GM21723 (cell line): ENCODE results near the gene PITRM1.
A peak's percentile ranks its signal among the peaks of the same experiment; 100 is the strongest.
"Not testable (repeated sequence)": the region's sequence is repeated elsewhere in the genome, so short reads cannot be mapped to it uniquely, and the experiment has no call there.

ENCODE experiments used
- ATAC-seq: cut with Tn5 transposase; IDR thresholded peaks from one replicate; pipeline ENCODE4 v1.9.1; 2021; ENCODE audit warnings: mild to moderate bottlenecking, moderate library complexity; ENCODE audit not compliant: unreplicated experiment

The PITRM1 gene, protein sequence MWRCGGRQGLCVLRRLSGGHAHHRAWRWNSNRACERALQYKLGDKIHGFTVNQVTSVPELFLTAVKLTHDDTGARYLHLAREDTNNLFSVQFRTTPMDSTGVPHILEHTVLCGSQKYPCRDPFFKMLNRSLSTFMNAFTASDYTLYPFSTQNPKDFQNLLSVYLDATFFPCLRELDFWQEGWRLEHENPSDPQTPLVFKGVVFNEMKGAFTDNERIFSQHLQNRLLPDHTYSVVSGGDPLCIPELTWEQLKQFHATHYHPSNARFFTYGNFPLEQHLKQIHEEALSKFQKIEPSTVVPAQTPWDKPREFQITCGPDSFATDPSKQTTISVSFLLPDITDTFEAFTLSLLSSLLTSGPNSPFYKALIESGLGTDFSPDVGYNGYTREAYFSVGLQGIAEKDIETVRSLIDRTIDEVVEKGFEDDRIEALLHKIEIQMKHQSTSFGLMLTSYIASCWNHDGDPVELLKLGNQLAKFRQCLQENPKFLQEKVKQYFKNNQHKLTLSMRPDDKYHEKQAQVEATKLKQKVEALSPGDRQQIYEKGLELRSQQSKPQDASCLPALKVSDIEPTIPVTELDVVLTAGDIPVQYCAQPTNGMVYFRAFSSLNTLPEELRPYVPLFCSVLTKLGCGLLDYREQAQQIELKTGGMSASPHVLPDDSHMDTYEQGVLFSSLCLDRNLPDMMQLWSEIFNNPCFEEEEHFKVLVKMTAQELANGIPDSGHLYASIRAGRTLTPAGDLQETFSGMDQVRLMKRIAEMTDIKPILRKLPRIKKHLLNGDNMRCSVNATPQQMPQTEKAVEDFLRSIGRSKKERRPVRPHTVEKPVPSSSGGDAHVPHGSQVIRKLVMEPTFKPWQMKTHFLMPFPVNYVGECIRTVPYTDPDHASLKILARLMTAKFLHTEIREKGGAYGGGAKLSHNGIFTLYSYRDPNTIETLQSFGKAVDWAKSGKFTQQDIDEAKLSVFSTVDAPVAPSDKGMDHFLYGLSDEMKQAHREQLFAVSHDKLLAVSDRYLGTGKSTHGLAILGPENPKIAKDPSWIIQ

DNA sequence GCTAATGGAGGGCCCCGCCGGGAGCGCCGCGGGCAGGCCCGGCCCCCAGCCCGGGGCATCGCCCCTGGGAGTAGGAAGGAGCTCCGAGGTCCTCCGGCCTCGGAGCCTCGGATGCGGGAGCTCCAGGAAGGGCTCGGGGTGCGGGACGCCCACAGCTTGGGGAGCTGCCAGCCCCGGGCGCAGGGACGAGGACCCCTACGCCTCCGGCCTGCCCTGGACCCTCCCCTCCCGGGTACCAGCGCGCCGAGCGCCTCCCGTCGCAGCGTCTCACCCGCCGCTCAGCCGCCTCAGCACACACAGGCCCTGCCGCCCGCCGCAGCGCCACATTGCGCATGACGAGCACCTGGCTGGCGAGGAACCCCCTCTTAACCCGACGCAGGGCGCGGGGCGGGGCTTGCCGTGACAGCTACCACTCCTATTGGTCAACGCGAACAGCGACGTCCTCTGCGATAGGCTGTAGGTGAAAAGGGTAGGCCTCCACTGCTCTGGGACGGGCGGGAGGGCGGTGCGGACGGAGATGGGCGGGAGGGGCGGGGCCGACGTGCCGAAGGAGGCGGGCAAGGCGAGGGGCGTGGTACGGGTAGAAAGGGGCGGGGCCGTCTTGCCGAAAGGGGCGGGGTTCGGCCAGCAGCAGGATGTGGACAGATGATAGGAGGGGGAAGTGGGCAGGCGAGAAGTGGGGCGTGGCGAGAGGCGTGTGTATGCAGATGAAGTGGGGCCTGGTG, at the start of gene PITRM1:
PITRM1 (minus strand) TSS at position 337 of the 725 bp plus-strand sequence; CDS start at position 327, 10 bp downstream.
- ATAC-seq: peak; percentile 96

DNA sequence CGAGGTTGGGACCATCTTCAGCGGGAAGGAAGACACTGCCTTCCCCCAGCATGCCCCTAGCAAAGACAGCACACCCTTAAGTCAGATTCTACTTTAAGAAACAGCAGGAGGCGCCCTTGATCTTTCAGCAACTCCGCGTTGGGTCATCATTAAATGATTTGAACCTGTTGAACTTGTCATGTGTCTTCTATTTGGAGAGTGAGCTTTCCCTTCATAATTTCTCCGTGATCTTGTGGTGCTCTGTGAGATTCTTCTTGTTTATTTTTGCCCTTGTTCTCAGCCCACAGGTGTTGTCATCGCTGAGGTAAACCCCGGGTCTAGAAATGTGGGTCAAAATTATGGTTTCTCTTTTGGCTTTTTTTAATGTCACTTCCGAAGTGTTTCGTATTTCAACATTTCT, 49.5 kb upstream of the PITRM1 start:
- no peak for ATAC-seq

DNA sequence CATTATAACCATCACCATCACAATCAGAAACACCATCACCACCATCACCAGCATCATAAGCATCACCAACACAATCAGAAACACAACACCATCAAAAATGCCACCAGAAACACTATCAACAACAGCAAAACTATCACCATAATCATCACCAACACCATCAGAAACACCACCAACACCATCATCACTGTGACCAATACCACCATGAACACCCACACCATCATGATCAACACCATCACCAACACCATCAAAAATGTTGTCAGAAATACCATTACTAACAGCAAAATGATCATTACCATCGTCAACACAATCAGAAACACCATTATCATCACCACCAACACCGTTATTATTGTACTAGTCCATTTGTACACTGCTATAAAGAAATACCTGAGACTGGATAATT, 49.0 kb upstream of the PITRM1 start:
- not testable (repeated sequence) for ATAC-seq

DNA sequence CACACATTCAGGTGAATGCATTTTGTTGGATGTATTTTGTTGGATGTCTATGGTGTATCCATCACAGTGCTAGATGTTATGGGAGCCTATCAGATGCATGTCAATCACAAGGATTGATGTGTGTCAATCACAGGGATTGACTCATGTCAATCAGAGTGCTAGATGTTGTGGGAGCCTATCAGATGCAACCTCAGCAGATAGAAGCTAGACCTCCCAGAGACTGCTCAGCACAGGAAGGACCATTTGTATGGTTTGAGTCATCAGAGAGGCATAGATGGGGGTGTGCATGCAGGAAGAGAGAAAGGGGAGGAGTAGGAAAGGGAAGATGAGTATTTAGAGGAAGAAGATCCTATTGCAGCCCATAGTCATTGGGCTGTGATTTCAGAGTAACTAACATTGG, 48.3 kb upstream of the PITRM1 start:
- ATAC-seq: no peak

DNA sequence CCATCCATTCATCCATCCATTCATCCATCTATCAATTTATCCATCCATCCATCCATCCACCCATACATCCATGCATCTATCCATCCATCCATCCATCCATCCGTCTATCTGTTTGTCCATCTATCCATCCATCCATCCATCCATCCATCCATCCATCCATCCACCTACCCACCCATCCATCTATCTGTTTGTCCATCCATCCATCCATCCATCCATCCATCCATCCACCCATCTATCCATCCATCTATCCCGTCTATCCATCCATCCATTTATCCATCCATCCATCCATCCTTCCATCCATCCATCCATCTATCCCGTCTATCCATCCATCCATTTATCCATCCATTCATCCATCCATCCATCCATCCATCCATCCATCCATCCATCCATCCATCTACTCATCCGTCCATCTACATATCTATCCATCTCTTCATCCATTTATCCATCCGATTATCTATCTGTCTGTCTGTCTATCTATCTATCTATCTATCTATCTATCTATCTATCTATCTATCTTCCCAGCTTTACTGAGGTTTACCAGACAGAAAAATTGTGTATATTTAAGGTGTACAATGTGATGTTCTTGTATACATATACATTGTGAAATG, 46.5 kb upstream of the PITRM1 start:
- not testable (repeated sequence) for ATAC-seq

DNA sequence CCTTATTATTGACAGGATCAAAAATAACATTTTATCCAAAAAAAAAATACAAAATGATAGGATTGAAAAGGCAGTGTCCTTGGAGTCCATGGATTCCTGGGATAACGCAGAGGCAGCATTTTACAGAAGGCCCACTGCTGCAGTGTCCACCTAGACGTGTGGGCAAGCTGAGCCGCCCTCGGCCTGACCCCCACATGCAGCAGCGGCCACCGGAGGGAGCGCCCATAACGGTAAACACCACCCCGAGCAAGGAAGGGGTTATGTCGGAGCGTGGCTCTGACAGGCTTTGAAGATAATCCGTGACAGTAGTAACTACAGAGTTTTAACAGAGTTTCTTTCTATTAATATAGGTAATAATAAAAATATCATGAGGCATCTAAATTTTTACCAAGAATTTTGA, 45.3 kb upstream of the PITRM1 start:
- no peak for ATAC-seq

DNA sequence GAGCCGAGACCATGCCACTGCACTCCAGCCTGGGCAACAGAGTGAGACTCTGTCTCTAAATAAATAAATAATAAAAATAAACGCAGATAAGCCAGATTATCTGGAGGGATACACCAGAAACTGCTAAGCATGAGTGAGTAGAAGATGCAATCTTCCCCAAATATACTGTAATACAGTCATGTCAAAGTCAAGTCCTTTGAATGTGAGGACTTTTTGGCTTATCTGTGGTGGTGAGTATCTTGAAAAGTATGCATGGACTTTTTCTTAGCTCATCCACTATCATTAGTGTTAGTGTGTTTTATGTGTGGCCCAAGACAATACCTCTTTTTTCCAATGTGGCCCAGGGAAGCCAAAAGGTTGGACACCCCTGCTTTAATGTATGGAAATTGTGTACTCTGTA, 44.7 kb upstream of the PITRM1 start:
- ATAC-seq: no peak

DNA sequence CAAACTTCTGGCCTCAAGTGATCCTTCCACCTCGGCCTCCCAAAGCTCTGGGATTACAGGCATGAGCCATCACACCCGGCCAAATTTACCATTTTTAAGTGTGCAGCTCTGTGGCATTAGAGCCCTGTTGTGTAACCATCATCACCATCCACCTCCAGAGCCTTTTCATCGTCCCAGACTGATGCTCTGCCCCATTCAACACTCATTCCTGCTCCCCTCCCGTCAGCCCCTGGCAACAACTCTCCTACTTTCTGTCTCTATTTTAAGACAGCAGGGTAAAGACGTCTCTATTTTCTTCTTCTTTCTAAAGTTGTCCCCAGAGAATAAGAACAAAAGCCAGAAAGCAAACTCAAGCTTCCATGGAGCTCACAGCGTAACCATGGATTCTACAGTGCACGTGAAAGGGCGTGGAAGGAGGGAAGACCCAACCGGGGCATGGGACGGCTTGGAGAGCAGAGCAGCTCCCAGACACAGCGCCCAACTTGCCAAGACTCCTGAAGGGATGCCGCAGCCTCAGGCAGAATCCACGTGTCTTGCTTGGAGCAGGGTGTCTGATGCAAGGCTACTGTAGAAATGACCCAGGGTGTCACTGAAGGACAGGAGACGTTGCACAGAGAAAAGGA, 42.7 kb upstream of the PITRM1 start:
- no peak for ATAC-seq

DNA sequence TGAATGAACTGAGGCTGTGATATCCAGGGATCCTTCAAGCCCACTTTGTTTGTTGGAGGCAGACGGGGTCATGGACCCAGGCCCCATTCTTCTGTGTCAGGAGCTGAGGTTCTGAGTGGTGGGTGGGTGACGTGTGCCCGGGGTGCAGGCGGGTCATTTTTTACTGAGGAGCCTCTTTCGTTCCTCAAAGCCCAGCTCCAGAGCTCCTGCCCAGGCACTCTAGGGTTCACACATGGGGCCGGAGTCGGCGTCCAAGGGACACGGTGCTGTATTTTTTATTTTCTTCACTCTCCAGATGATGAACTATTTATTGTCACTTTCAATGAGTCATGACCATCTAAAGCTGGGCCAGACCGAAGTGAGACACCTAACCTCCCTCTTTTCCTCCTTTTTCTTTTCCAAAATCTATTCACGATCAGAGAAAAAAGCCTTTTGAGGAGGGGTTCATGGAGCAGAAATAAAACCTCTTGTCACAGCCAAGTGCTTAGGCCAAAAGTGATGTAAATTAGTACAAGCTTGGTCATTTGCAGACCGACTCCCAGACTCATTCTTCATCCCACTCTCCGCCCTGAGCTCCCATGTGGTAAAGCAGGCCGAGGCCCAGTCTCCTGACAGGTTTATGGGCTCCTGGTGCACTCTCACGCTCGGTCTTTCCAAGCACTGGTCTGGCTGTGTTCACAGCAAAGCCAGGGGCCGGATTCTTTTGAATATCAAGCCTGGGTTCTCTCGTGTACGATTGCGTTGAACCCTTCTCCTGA, 41.4 kb upstream of the PITRM1 start:
- ATAC-seq: no peak

DNA sequence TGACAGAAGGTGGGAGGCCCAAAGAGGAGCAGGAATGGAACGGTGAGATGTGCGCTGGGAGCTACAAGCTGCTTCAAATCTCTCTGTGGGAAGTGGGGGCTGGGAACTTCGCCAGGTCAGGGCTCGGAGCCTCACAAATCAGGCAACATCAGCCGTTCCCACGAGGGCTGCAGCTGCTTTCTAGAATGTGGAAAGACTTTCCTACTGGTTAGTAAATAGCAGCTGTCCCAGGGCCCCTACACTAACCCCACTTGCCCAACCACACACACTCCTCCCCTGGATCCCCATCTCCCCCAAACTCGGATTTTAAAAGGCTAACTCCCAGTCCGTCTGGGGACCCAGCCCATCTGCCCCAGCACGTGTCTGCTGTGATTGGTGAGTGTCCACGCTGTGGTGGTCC, 40.6 kb upstream of the PITRM1 start:
- no peak for ATAC-seq

DNA sequence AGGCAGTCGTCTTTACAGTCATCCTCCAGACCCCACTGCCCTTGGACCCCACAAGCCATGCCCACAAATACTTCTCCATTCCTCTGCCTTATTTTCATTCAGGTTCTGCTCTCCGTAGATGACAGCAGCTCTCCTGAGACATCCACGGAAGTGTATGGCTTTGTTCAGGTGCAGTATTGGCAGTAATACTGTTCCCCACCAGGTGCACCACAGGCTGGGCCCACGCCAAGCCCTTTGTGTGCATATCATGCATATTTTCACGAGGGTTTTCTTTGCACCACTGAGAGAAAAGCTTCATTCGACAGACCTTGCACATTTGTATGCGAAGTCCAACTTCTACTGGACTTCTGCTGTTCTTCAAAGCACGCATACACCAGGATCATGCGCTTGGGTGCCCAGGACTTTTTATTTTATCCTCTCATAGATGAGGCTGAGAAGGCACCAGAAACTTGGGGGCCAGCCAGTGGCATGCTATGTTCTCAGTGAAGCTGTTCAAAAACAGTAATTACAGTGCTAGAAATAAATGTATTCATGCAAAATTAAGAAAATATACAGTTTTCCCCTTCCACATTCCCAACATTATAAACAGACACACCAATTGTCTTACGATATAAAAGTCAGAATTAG, 37.8 kb upstream of the PITRM1 start:
- no peak for ATAC-seq

DNA sequence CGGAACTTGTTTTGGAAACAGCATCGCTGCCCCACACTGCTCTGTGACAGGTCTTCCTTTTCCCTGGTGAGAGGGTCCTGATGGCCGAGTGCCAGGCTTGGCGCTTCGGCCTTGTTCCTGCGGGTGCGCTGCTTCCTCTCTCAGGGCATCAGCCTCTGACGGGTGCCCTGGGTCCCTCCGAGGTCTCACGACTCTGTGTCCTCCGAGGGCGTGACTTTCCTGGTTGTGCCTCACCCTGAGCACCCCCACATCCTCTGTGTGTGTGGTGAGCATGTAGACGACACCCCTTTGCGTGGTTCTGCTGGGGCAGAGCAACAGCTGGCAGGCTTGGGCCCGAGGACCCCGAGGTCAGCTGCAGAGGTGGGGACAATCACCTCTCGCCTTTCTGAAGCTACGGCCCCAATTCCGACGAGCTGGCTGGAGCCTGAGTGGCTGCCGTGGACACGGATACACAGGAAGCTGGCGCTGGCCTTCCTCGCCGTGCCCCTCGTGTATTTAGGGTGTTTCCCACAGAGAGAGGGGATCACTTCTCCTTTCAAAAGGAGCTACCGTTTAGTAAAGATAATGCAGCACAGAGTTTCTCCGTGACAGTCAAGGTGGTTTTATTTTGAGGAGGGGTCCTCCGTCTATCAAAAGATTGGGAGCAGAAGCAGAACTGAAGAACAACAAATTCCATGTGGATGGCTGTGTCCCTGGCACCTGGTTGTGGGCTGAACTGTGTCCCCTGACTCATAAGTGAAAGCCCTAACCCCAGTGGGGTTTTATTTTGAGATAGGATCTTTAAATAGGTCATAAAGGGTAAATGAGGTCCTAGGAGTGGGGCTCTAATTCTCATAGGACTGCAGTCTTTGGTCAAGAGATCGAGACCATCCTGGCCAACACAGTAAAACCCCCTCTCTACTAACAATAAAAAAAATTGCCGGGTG, 36.2 kb upstream of the PITRM1 start:
- ATAC-seq: no peak

DNA sequence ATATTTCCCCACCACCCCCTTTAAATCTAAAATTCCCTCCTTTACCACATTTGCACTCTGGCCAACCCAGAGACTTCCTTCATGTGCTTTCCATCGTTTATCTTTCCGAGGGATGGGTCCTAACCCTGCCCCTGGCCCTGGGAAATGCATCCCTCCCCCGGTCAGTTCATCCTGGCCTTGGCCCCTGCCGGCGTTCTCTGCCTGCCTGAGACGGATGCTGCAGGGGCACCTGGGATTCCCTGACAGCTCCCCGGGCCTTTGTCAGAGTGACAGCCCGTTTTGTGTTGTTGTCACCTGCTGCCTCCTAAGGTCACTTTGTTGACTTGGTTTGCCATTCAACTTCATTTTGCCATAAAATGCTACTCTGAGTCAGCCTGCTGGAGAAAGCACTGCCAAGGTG, 34.8 kb upstream of the PITRM1 start:
- ATAC-seq: no peak

DNA sequence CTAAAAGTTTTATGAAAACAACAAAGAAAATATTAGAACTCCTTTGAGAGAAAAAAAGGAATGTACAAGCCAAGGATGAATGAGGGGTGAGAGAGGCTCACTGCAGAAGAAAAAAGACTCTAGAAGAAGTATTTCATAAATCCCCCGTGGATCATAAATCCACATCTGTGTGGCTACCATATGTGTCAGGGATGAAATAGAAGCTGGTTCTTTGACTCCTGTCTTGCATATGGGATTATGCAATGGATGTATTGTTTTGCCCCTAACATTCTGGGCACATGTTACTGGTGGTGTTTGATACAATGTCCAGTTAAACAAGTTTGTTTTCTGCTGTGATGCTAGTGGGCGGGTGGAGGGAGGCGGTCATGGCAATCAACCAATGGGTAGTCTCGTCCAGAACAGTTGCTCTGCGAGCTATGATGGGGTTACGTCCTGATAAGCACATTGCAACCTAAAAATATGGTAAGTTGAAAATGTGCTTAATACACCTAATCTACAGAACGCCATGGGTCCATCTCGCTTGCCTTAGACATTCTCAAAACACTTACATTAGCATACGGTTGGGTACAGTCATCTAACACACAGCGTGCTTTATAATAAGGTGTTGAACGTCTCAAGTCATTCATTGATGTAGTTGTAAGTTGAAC, 34.1 kb upstream of the PITRM1 start:
- no peak for ATAC-seq

DNA sequence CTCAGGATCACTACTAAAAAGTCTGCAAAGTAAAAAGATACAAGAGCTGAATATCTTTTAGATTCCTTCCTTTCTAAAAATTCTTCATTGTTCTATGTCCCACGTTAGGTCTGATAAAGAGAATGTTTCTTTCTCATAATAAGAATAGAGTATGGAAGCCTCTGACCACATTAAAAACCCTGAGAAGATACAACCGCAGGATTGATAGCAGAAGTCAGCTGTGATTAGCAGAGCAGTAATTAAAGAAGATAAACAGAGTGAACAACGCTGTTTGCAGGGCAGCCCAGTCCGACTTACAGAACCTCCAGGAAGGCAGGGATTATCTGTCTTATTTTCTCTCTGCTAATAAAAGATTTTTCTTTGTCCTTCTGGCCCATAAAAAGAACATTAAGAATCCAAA, 31.4 kb upstream of the PITRM1 start:
- no peak for ATAC-seq

DNA sequence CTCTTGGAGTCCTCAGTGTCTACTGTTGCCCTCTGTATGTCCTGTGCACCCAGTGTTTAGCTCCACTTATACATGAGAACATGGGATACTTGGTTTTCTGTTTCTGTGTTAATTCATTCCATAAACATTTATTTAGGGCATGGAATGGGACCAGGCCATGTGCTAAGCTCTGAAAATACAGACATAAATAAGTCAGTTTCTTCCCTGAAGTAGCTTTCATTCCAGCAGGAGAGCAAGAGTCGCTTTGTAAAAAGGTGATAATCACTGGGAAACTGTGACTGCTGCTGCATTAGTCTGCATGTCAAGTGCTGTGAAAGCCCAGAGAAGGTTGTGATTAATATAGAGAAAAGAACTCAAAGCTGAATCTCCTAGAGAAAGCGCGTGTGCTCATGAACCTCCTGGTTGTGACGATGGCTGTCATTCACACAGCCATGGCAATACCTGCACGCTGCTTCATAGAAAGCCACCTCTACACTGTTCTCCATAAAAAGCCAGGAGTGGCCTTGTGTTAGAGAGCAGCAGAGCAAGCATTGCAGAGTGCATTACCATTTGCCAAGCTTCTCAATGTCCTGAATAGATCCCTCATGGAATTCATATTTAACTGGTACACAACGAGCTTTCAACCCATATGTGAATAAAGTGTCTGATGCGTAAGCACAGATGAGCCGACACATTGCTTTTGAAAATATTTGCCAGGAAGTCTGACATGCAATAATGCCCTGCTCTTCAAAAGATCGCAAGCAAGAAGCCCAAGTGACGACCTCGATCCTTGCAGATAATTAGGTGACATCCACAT, 30.6 kb upstream of the PITRM1 start:
- ATAC-seq: no peak

DNA sequence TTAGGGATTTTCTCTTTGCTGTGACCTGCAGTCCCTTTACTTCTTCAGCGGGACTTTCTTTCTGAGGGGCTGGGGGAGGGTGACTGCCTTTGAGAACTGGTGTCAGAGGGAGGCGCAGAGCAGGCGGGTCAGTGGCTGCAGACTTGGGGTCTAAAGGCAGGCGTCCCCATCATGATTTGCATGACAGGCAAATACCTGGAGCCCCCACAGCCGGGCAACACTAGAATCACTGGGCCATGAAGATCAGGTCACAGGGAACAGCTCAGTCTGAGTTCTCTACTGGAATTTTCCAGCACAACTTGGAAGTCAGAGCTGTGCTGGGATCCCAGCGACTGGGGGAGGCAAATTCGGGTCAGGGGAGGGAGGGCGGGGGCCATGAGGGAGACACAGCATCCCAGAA, 29.2 kb upstream of the PITRM1 start:
- no peak for ATAC-seq
